Retinal pigment epithelial cell (primary cell): ENCODE results near the gene RNF146.

Experiments
- DNase-seq: peaks from one replicate; pipeline ENCODE4 v3.0.0-alpha.2; 2010; ENCODE audit warnings: low read depth
- H3K4me3 ChIP-seq: 2 replicates; pipeline ENCODE4 v1.5.1; 2011; ENCODE audit warnings: mild to moderate bottlenecking, low read length, control low read depth, moderate library complexity
- CTCF ChIP-seq: conservative IDR thresholded peaks from 2 replicates; pipeline ENCODE4 v1.5.1; 2011; ENCODE audit warnings: low read depth, low read length, control low read depth, inconsistent platforms

Gene RNF146

GRCh38 chr6:127282184-127282583 is 15.5 kb downstream of the RNF146 start:
- no peak overlapping the region for H3K4me3 ChIP-seq
- no peak for DNase-seq
- TF ChIP-seq CTCF, result no peak

- no peak for TF ChIP-seq CTCF
- DNase-seq, result no peak
- no peak overlapping the region for H3K4me3 ChIP-seq
Observed at GRCh38 chr6:127288705-127289104, 22.0 kb downstream of the RNF146 start.

GRCh38 chr6:127289934-127290333 is 23.3 kb downstream of the RNF146 start:
- TF ChIP-seq CTCF, result no peak
- no peak for DNase-seq
- no peak overlapping the region for H3K4me3 ChIP-seq

DNA sequence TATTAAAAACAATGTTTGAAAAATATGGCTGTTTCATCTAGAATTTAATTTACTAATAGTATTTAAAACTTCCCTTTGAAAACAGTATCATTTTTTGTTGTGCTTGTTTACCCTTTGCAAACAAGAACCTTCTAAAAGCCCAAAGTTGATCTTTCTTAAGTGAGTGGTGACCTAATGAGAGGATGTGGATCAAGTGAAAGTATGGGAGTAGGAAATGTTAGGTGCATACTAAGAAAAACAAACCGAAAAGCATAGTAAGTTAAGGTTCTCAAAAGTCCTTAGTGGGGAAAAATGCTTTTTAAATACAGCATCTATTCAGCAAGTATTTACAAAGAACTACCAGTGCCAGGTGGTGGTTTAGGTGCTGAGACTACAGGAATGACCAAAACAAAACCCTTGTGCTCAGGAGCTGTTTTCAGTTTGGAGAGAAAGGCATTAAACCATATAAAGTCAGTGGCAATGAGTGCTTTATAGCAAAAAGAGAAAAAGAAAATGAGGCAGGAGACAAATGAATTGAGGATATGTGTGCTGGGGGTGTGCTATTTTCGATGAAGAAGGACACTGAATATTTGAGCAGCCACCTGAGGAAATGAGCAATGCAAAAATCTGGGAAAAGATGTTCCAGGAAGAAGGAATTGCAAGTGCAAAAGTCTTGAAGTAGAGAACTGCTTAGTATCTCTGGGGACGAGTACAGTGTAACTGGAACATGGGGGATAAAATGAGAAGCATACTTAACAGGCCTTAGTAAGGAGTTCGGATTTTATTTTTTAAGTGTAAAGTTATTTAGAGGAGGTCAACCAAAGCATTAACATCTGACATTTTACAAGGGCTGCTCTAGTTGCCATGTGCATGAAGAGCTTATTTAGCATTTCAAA is 24.0 kb downstream of the RNF146 start:
- no peak for DNase-seq
- no peak overlapping the region for H3K4me3 ChIP-seq
- TF ChIP-seq CTCF, result no peak

GRCh38 chr6:127291495-127291894 is 24.8 kb downstream of the RNF146 start:
- TF ChIP-seq CTCF, result no peak
- H3K4me3 ChIP-seq, result no peak overlapping the region
- no peak for DNase-seq

DNA sequence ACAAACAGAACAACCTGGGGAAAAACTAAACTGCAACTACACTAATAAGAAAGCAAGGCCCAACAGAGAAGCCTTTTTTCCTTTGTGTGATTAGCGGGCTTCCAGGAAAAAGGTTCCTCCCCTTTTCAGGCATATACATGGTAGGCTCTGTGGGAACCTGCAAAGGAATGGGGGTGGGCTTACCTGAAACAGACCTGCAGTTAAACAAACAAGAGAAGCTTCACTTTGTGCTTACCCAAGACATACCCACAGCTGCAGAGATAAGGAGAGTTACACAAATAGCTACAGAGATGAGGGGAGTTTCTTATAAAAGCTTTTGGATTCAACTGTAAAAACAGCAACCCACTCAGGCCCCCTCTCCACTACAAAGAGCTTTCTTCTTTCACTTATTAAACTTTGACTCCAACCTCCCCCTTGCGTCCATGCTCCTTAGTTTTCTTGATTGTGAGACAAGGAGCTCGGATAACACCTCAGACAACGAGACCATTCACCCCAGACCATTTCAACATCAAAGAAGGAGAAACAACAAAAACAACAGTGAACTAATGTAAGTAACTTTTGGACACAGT is 30.9 kb downstream of the RNF146 start:
- no peak for DNase-seq
- H3K4me3 ChIP-seq, result no peak overlapping the region
- TF ChIP-seq CTCF, result no peak

DNA sequence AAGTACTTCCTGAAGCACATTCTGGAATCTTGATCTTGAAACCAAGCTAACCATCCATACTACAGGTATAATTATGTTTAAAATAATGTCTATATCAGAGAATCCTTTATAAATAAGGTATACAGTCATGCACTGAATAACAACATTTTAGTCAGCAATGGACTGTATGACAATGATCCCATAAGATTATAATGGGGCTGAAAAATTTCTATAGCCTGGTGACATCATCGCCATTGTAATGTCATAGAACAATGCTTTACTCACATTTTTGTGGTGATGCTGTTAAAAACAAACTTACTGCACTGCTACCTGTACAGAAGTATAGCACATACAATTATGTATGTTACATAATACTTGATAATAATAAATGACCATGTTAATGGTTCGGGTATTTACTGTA is 31.8 kb downstream of the RNF146 start:
- H3K4me3 ChIP-seq, result no peak overlapping the region
- no peak for DNase-seq
- no peak for TF ChIP-seq CTCF
